ENCODE results near the gene ZNF106.

ZNF106 gene

GRCh38 chr15:42498212-42499068 lies 7.5 kb upstream of the ZNF106 start:
- Histone ChIP-seq H3K4ac (ENCODE audit: low read depth, low read length) (peak overlapping the region; percentile 88), H3K4me2 (ENCODE audit: low read length) (no peak overlapping the region), H2AK5ac (ENCODE audit: low read length) (no peak overlapping the region), H4K8ac (ENCODE audit: low read depth, low read length) (peak overlapping the region; percentile 64), H2AFZ (ENCODE audit: insufficient read depth, low read length, poor library complexity) (no peak overlapping the region), H3K18ac (ENCODE audit: low read length) (peak overlapping the region; percentile 69), H2BK120ac (ENCODE audit: insufficient read depth, low read length, poor library complexity) (peak overlapping the region; percentile 60), H3K4me1 (ENCODE audit: control insufficient read depth in 1 of 2, insufficient read depth in 2 of 2, low read length in 2 of 2) (peaks cover 9 to 14% of the 10 kb centered on the region in 2 experiments), H4K12ac (ENCODE audit: low read depth, low read length) (no peak overlapping the region), H3K27ac (ENCODE audit: low read depth, low read length) (no peak overlapping the region), H3K36me3 (ENCODE audit: control insufficient read depth in 1 of 2, insufficient read depth in 2 of 2, low read length in 2 of 2) (peaks cover 2% of the 10 kb centered on the region in 2 experiments), H3K79me1 (ENCODE audit: low read length) (peaks cover 9% of the 10 kb centered on the region), H4K91ac (ENCODE audit: low read depth, low read length) (peak overlapping the region; percentile 48), H3K27me3 (ENCODE audit: insufficient read depth, low read length) (no peaks in the 10 kb centered on the region), H3K23ac (ENCODE audit: low read length) (no peak overlapping the region), H3K9ac (ENCODE audit: low read length) (no peak overlapping the region), H2BK12ac (ENCODE audit: low read length) (peak overlapping the region; percentile 50), H3K79me2 (ENCODE audit: control insufficient read depth, insufficient read depth, low read length, poor library complexity) (peaks cover 6% of the 10 kb centered on the region), H3K9me3 (ENCODE audit: insufficient read depth, low read depth, low read length) (no peaks in the 10 kb centered on the region), H3K4me3 (ENCODE audit: low read depth, low read length) (no peak overlapping the region), H2BK5ac (ENCODE audit: low read depth, low read length, poor library complexity) (no peak overlapping the region), H3K14ac (ENCODE audit: low read length) (no peak overlapping the region)
- peak; percentile 31 to 88 for DNase-seq
- WGBS (ENCODE audit: extremely low coverage, insufficient coverage, insufficient read length) = no CpG with 5 or more reads among the region's 6 CpGs

- Histone ChIP-seq H2BK12ac (ENCODE audit: low read length) (no peak within 1 kb of the TSS), H2BK5ac (ENCODE audit: low read depth, low read length, poor library complexity) (peak within 1 kb of the TSS; percentile 24), H3K4ac (ENCODE audit: low read depth, low read length) (peak within 1 kb of the TSS; percentile 75), H4K8ac (ENCODE audit: low read depth, low read length) (peak within 1 kb of the TSS; percentile 77), H3K4me3 (ENCODE audit: low read depth, low read length) (peak within 1 kb of the TSS; percentile 78), H3K23ac (ENCODE audit: low read length) (no peak within 1 kb of the TSS), H3K36me3 (ENCODE audit: control insufficient read depth in 1 of 2, insufficient read depth in 2 of 2, low read length in 2 of 2) (peaks cover 0 to 2% of the 10 kb centered on the region in 2 experiments), H2BK120ac (ENCODE audit: insufficient read depth, low read length, poor library complexity) (no peak within 1 kb of the TSS), H3K9ac (ENCODE audit: low read length) (peak within 1 kb of the TSS; percentile 84), H3K14ac (ENCODE audit: low read length) (peak within 1 kb of the TSS; percentile 27), H3K4me1 (ENCODE audit: control insufficient read depth in 1 of 2, insufficient read depth in 2 of 2, low read length in 2 of 2) (peaks cover 9 to 14% of the 10 kb centered on the region in 2 experiments), H3K79me1 (ENCODE audit: low read length) (peaks cover 16% of the 10 kb centered on the region), H3K4me2 (ENCODE audit: low read length) (peak within 1 kb of the TSS; percentile 61), H3K9me3 (ENCODE audit: insufficient read depth, low read depth, low read length) (no peaks in the 10 kb centered on the region), H3K79me2 (ENCODE audit: control insufficient read depth, insufficient read depth, low read length, poor library complexity) (peaks cover 8% of the 10 kb centered on the region), H3K27me3 (ENCODE audit: insufficient read depth, low read length) (no peaks in the 10 kb centered on the region), H2AFZ (ENCODE audit: insufficient read depth, low read length, poor library complexity) (peak within 1 kb of the TSS; percentile 61), H2AK5ac (ENCODE audit: low read length) (no peak within 1 kb of the TSS), H3K27ac (ENCODE audit: low read depth, low read length) (peak within 1 kb of the TSS; percentile 47), H4K91ac (ENCODE audit: low read depth, low read length) (peak within 1 kb of the TSS; percentile 7), H3K18ac (ENCODE audit: low read length) (peak within 1 kb of the TSS; percentile 13), H4K12ac (ENCODE audit: low read depth, low read length) (no peak within 1 kb of the TSS)
- DNase-seq = peak; percentile 87 to 91
- no CpG with 5 or more reads among the region's 43 CpGs for WGBS (ENCODE audit: extremely low coverage, insufficient coverage, insufficient read length)
Observed at GRCh38 chr15:42495361-42496212, 4.6 kb upstream of the ZNF106 start, which contains the start of gene SNAP23. Gene SNAP23 (plus strand): TSS chr15:42495634. CDS start chr15:42511847, 16,213 bp downstream.

- WGBS (ENCODE audit: extremely low coverage, insufficient coverage, insufficient read length) = no CpG with 5 or more reads among the region's 10 CpGs
Observed at GRCh38 chr15:42494998-42495360, 4.0 kb upstream of the ZNF106 start.

GRCh38 chr15:42493679-42494078 lies 2.7 kb upstream of the ZNF106 start:
- Histone ChIP-seq H2BK5ac (ENCODE audit: low read depth, low read length, poor library complexity) (no peak overlapping the region), H3K27me3 (ENCODE audit: insufficient read depth, low read length) (no peaks in the 10 kb centered on the region), H3K79me2 (ENCODE audit: control insufficient read depth, insufficient read depth, low read length, poor library complexity) (peaks cover 8% of the 10 kb centered on the region), H3K36me3 (ENCODE audit: control insufficient read depth in 1 of 2, insufficient read depth in 2 of 2, low read length in 2 of 2) (no peaks in the 10 kb centered on the region), H2BK12ac (ENCODE audit: low read length) (no peak overlapping the region), H2AFZ (ENCODE audit: insufficient read depth, low read length, poor library complexity) (no peak overlapping the region), H2BK120ac (ENCODE audit: insufficient read depth, low read length, poor library complexity) (no peak overlapping the region), H4K91ac (ENCODE audit: low read depth, low read length) (no peak overlapping the region), H3K23ac (ENCODE audit: low read length) (no peak overlapping the region), H4K8ac (ENCODE audit: low read depth, low read length) (no peak overlapping the region), H3K27ac (ENCODE audit: low read depth, low read length) (no peak overlapping the region), H4K12ac (ENCODE audit: low read depth, low read length) (no peak overlapping the region), H3K18ac (ENCODE audit: low read length) (no peak overlapping the region), H3K14ac (ENCODE audit: low read length) (no peak overlapping the region), H3K79me1 (ENCODE audit: low read length) (peaks cover 15% of the 10 kb centered on the region), H2AK5ac (ENCODE audit: low read length) (no peak overlapping the region), H3K4me3 (ENCODE audit: low read depth, low read length) (no peak overlapping the region), H3K9me3 (ENCODE audit: insufficient read depth, low read depth, low read length) (no peaks in the 10 kb centered on the region), H3K4ac (ENCODE audit: low read depth, low read length) (no peak overlapping the region), H3K9ac (ENCODE audit: low read length) (no peak overlapping the region), H3K4me1 (ENCODE audit: control insufficient read depth in 1 of 2, insufficient read depth in 2 of 2, low read length in 2 of 2) (peaks cover 7 to 11% of the 10 kb centered on the region in 2 experiments), H3K4me2 (ENCODE audit: low read length) (no peak overlapping the region)
- no CpG with 5 or more reads among the region's 1 CpG for WGBS (ENCODE audit: extremely low coverage, insufficient coverage, insufficient read length)
- no peak for DNase-seq

More at GRCh38 chr15:42494998-42495360, 4.0 kb upstream of the ZNF106 start:
- Histone ChIP-seq H3K79me1 (ENCODE audit: low read length) (peaks cover 17% of the 10 kb centered on the region), H3K36me3 (ENCODE audit: control insufficient read depth in 1 of 2, insufficient read depth in 2 of 2, low read length in 2 of 2) (no peaks in the 10 kb centered on the region), H3K14ac (ENCODE audit: low read length) (no peak overlapping the region), H3K4me1 (ENCODE audit: control insufficient read depth in 1 of 2, insufficient read depth in 2 of 2, low read length in 2 of 2) (peaks cover 9 to 11% of the 10 kb centered on the region in 2 experiments), H3K18ac (ENCODE audit: low read length) (no peak overlapping the region), H3K4me3 (ENCODE audit: low read depth, low read length) (no peak overlapping the region), H3K79me2 (ENCODE audit: control insufficient read depth, insufficient read depth, low read length, poor library complexity) (peaks cover 8% of the 10 kb centered on the region), H3K9me3 (ENCODE audit: insufficient read depth, low read depth, low read length) (no peaks in the 10 kb centered on the region), H4K8ac (ENCODE audit: low read depth, low read length) (peak overlapping the region; percentile 77), H4K12ac (ENCODE audit: low read depth, low read length) (no peak overlapping the region), H3K27me3 (ENCODE audit: insufficient read depth, low read length) (no peaks in the 10 kb centered on the region), H2AK5ac (ENCODE audit: low read length) (no peak overlapping the region), H2BK5ac (ENCODE audit: low read depth, low read length, poor library complexity) (peak overlapping the region; percentile 24), H2BK12ac (ENCODE audit: low read length) (no peak overlapping the region), H2AFZ (ENCODE audit: insufficient read depth, low read length, poor library complexity) (peak overlapping the region; percentile 61), H3K23ac (ENCODE audit: low read length) (no peak overlapping the region), H3K4ac (ENCODE audit: low read depth, low read length) (no peak overlapping the region), H3K4me2 (ENCODE audit: low read length) (peak overlapping the region; percentile 61), H3K27ac (ENCODE audit: low read depth, low read length) (peak overlapping the region; percentile 46), H2BK120ac (ENCODE audit: insufficient read depth, low read length, poor library complexity) (no peak overlapping the region), H3K9ac (ENCODE audit: low read length) (peak overlapping the region; percentile 71), H4K91ac (ENCODE audit: low read depth, low read length) (no peak overlapping the region)
- DNase-seq = peak in 1 of 2 donors; percentile 48

Measured in trophoblast cell (in vitro differentiated cells and primary cell).